ENCODE results near the gene ATF7.

ATF7 gene

GRCh38 chr12:53524476-53524875 is 101.7 kb downstream of the ATF7 start:
- no peak for DNase-seq
- no peak for ATAC-seq

GRCh38 chr12:53523131-53523530 is 103.1 kb downstream of the ATF7 start:
- no peak for ATAC-seq
- no peak for DNase-seq

GRCh38 chr12:53518381-53518780 is 107.8 kb downstream of the ATF7 start:
- ATAC-seq (no peak), DNase-seq (no peak)

GRCh38 chr12:53516758-53517455 is 109.3 kb downstream of the ATF7 start:
- DNase-seq (no peak), ATAC-seq (no peak)

GRCh38 chr12:53515291-53515680 is 110.9 kb downstream of the ATF7 start:
- DNase-seq: no peak
- ATAC-seq: no peak

- DNase-seq (no peak), ATAC-seq (no peak)
Observed at GRCh38 chr12:53514628-53515290, 111.4 kb downstream of the ATF7 start.

- DNase-seq (no peak), ATAC-seq (no peak)
Observed at GRCh38 chr12:53513712-53514410, 112.3 kb downstream of the ATF7 start.

- DNase-seq (no peak), ATAC-seq (no peak)
Observed at GRCh38 chr12:53510181-53510812, 115.9 kb downstream of the ATF7 start.

- ATAC-seq: peak; percentile 92
- peak; percentile 90 for DNase-seq
Observed at GRCh38 chr12:53508534-53509170, 117.5 kb downstream of the ATF7 start.

- DNase-seq (no peak), ATAC-seq (no peak)
Observed at GRCh38 chr12:53507603-53507885, 118.6 kb downstream of the ATF7 start.

GRCh38 chr12:53506881-53507602 is 119.1 kb downstream of the ATF7 start, which contains the start of gene NPFF:
Gene NPFF, minus strand, starts transcription at chr12:53507484. Its CDS starts 10 bp downstream, at chr12:53507474.
- ATAC-seq: no peak
- no peak for DNase-seq

- ATAC-seq (no peak), DNase-seq (no peak)
Observed at GRCh38 chr12:53506450-53506785, 119.8 kb downstream of the ATF7 start.

GRCh38 chr12:53505555-53506449 is 120.4 kb downstream of the ATF7 start:
- ATAC-seq (no peak), DNase-seq (no peak)

GRCh38 chr12:53505086-53505485 is 121.1 kb downstream of the ATF7 start:
- ATAC-seq: no peak
- DNase-seq: no peak

GRCh38 chr12:53504004-53504920 is 121.9 kb downstream of the ATF7 start:
- no peak for ATAC-seq
- no peak for DNase-seq

- DNase-seq: no peak
- no peak for ATAC-seq
Observed at GRCh38 chr12:53502983-53503728, 123.0 kb downstream of the ATF7 start.

GRCh38 chr12:53502331-53502730 is 123.9 kb downstream of the ATF7 start:
- ATAC-seq: no peak
- no peak for DNase-seq

- no peak for DNase-seq
- ATAC-seq: no peak
Observed at GRCh38 chr12:53501615-53502181, 124.5 kb downstream of the ATF7 start.

Data from stimulated activated naive CD8-positive, alpha-beta T cell treated with anti-CD3 and anti-CD28 coated beads, Interleukin-15, Interleukin-2, amounts not matched to agents 100 U/mL and 50 U/mL, for 24 hours (primary cell).